HG02642 (cell line): ENCODE data around the gene SLC18A2.
"Not testable (repeated sequence)": the region's sequence is repeated elsewhere in the genome, so short reads cannot be mapped to it uniquely, and the experiment has no call there.

Source experiments
- ATAC-seq: cut with Tn5 transposase; IDR thresholded peaks from one replicate; pipeline ENCODE4 v1.9.1; 2021; ENCODE audit warnings: mild to moderate bottlenecking; ENCODE audit not compliant: unreplicated experiment, poor library complexity

The SLC18A2 gene

GRCh38 chr10:117261501-117261900 lies 20.6 kb downstream of the SLC18A2 start:
- ATAC-seq = no peak

GRCh38 chr10:117262291-117262902 lies 21.5 kb downstream of the SLC18A2 start:
- no peak for ATAC-seq

GRCh38 chr10:117262903-117263293 lies 22.0 kb downstream of the SLC18A2 start:
- ATAC-seq = no peak

GRCh38 chr10:117264782-117265181 lies 23.9 kb downstream of the SLC18A2 start:
- no peak for ATAC-seq

- ATAC-seq = no peak
Observed at GRCh38 chr10:117266400-117266799, 25.5 kb downstream of the SLC18A2 start.

- ATAC-seq = no peak
Observed at GRCh38 chr10:117266812-117267211, 25.9 kb downstream of the SLC18A2 start.

- no peak for ATAC-seq
Observed at GRCh38 chr10:117268258-117268657, 27.3 kb downstream of the SLC18A2 start.

- ATAC-seq = no peak
Observed at GRCh38 chr10:117268907-117269306, 28.0 kb downstream of the SLC18A2 start.

- no peak for ATAC-seq
Observed at GRCh38 chr10:117271427-117271826, 30.5 kb downstream of the SLC18A2 start.

- ATAC-seq = no peak
Observed at GRCh38 chr10:117272195-117273076, 31.5 kb downstream of the SLC18A2 start.

GRCh38 chr10:117273980-117274379 lies 33.1 kb downstream of the SLC18A2 start:
- ATAC-seq = no peak

- no peak for ATAC-seq
Observed at GRCh38 chr10:117274509-117274908, 33.6 kb downstream of the SLC18A2 start.

- no peak for ATAC-seq
Observed at GRCh38 chr10:117275121-117275520, 34.2 kb downstream of the SLC18A2 start.

GRCh38 chr10:117277675-117278074 lies 36.8 kb downstream of the SLC18A2 start:
- no peak for ATAC-seq

- ATAC-seq = no peak
Observed at GRCh38 chr10:117284716-117285494, 44.0 kb downstream of the SLC18A2 start.

GRCh38 chr10:117290872-117291271 lies 50.0 kb downstream of the SLC18A2 start:
- not testable (repeated sequence) for ATAC-seq

- ATAC-seq = no peak
Observed at GRCh38 chr10:117294039-117294645, 53.2 kb downstream of the SLC18A2 start.

- no peak for ATAC-seq
Observed at GRCh38 chr10:117294735-117295134, 53.8 kb downstream of the SLC18A2 start.

- ATAC-seq = no peak
Observed at GRCh38 chr10:117298219-117298618, 57.3 kb downstream of the SLC18A2 start.

- no peak for ATAC-seq
Observed at GRCh38 chr10:117299435-117299834, 58.5 kb downstream of the SLC18A2 start.

- no peak for ATAC-seq
Observed at GRCh38 chr10:117300671-117301070, 59.8 kb downstream of the SLC18A2 start.
